ENCODE results near the gene DNAJC3. TPM values are rescaled to one million over a fixed set of nuclear protein-coding genes. Genes with fewer than 3 reads are reported as not detected.
"Not testable (repeated sequence)": the region's sequence is repeated elsewhere in the genome, so short reads cannot be mapped to it uniquely, and the experiment has no call there.

The DNAJC3 gene
- total RNA-seq, 6 experiments from 2014 or later: 49.0 to 64.3 (median 51.7) TPM

GRCh38 chr13:95656386-95657015 lies 20.4 kb upstream of the DNAJC3 start:
- no peaks in the 10 kb centered on the region for H3K9me3 ChIP-seq
- intact Hi-C loops (cut with DNase I): no loop called here
- TF ChIP-seq CTCF (IDR thresholded peaks at IDR 0.05): no peak
- TF ChIP-seq POLR2A (IDR thresholded peaks at IDR 0.05): no peak
- H3K27me3 ChIP-seq: no peaks in the 10 kb centered on the region
- no peak for ATAC-seq
- H3K4me3 ChIP-seq: no peak overlapping the region
- no peak for DNase-seq
- whole genome bisulfite sequencing (ENCODE audit: insufficient coverage, low coverage, low lambda C conversion rate, missing lambda C conversion rate): 70% methylated on average over 3 of the region's 3 CpGs
- no peaks in the 10 kb centered on the region for H3K4me1 ChIP-seq
- no peaks in the 10 kb centered on the region for H3K36me3 ChIP-seq
- no peak overlapping the region for H3K27ac ChIP-seq

GRCh38 chr13:95659500-95659899 lies 17.4 kb upstream of the DNAJC3 start:
- Histone ChIP-seq H3K36me3 (no peaks in the 10 kb centered on the region), H3K9me3 (peaks cover 0 to 4% (median 0%) of the 10 kb centered on the region in 4 donors), H3K4me1 (no peaks in the 10 kb centered on the region), H3K4me3 (no peak overlapping the region), H3K27ac (no peak overlapping the region), H3K27me3 (no peaks in the 10 kb centered on the region)
- no peak for TF ChIP-seq POLR2A (IDR thresholded peaks at IDR 0.05)
- TF ChIP-seq CTCF (IDR thresholded peaks at IDR 0.05): no peak
- ATAC-seq (no peak), DNase-seq (no peak)
- intact Hi-C loops (cut with DNase I): no loop called here

GRCh38 chr13:95660981-95661581 lies 15.9 kb upstream of the DNAJC3 start:
- Histone ChIP-seq H3K4me3 (no peak overlapping the region), H3K36me3 (no peaks in the 10 kb centered on the region), H3K9me3 (peaks cover 0 to 12% (median 0%) of the 10 kb centered on the region in 4 donors), H3K27me3 (no peaks in the 10 kb centered on the region), H3K4me1 (no peaks in the 10 kb centered on the region), H3K27ac (no peak overlapping the region)
- intact Hi-C loops (cut with DNase I): no loop called here
- ATAC-seq: peak in 3 of 4 donors; percentile 40 to 52 (median 52)
- TF ChIP-seq POLR2A (IDR thresholded peaks at IDR 0.05): no peak
- TF ChIP-seq CTCF (IDR thresholded peaks at IDR 0.05): peak; percentile 32 to 57 (median 56)
- no peak for DNase-seq

- ATAC-seq; intact Hi-C loops (cut with DNase I); DNase-seq; H3K4me3 ChIP-seq; H3K4me1 ChIP-seq; H3K36me3 ChIP-seq; H3K27me3 ChIP-seq; H3K27ac ChIP-seq: not testable (repeated sequence)
- H3K9me3 ChIP-seq: peaks cover 0 to 35% (median 7%) of the 10 kb centered on the region in 4 donors
These were observed 9.7 kb upstream of the DNAJC3 start for GRCh38 chr13:95667235-95667634.

- peaks cover 0 to 16% (median 0%) of the 10 kb centered on the region in 4 donors for H3K4me1 ChIP-seq
- ATAC-seq (no peak), DNase-seq (no peak)
- intact Hi-C loops (cut with DNase I): no loop called here
- no peaks in the 10 kb centered on the region for H3K36me3 ChIP-seq
- peaks cover 0 to 18% (median 7%) of the 10 kb centered on the region in 4 donors for H3K9me3 ChIP-seq
- no peak overlapping the region for H3K27ac ChIP-seq
- no peak overlapping the region for H3K4me3 ChIP-seq
- WGBS (ENCODE audit: insufficient coverage, low coverage, low lambda C conversion rate, missing lambda C conversion rate): 100% methylated on average over 2 of the region's 5 CpGs
- TF ChIP-seq POLR2A (IDR thresholded peaks at IDR 0.05) (no peak), CTCF (IDR thresholded peaks at IDR 0.05) (no peak)
- no peaks in the 10 kb centered on the region for H3K27me3 ChIP-seq
These were observed 5.3 kb upstream of the DNAJC3 start for GRCh38 chr13:95671597-95671996.

Data from right lobe of liver (tissue), 6 donors.